Measurements from ENCODE around the gene FBXW2.

The FBXW2 gene

GRCh38 chr9:120780367-120780766 is 12.8 kb downstream of the FBXW2 start:
- Histone ChIP-seq H3K36me3 (ENCODE audit: control insufficient read depth, insufficient read depth, low read length) (no peaks in the 10 kb centered on the region), H3K4me3 (ENCODE audit: low read depth, low read length) (no peak overlapping the region), H3K9ac (no peak overlapping the region), H3K27ac (no peak overlapping the region), H2AFZ (no peak overlapping the region), H3K4me1 (no peaks in the 10 kb centered on the region), H3K79me2 (peaks cover 4% of the 10 kb centered on the region), H3K9me3 (ENCODE audit: control insufficient read depth, low read length) (no peaks in the 10 kb centered on the region), H3K4me2 (ENCODE audit: low read length) (no peak overlapping the region), H3K27me3 (ENCODE audit: control insufficient read depth, insufficient read depth, low read length) (no peaks in the 10 kb centered on the region)
- TF ChIP-seq CTCF (IDR thresholded peaks at IDR 0.05) = no peak

- no peak overlapping the region for H3K9ac ChIP-seq
- H3K27me3 ChIP-seq (ENCODE audit: control insufficient read depth, insufficient read depth, low read length) = no peaks in the 10 kb centered on the region
- no peaks in the 10 kb centered on the region for H3K36me3 ChIP-seq (ENCODE audit: control insufficient read depth, insufficient read depth, low read length)
- H2AFZ ChIP-seq = no peak overlapping the region
- H3K4me3 ChIP-seq (ENCODE audit: low read depth, low read length) = no peak overlapping the region
- peaks cover 4% of the 10 kb centered on the region for H3K79me2 ChIP-seq
- no peak overlapping the region for H3K27ac ChIP-seq
- no peaks in the 10 kb centered on the region for H3K4me1 ChIP-seq
- no peaks in the 10 kb centered on the region for H3K9me3 ChIP-seq (ENCODE audit: control insufficient read depth, low read length)
- TF ChIP-seq CTCF (IDR thresholded peaks at IDR 0.05) = no peak
- no peak overlapping the region for H3K4me2 ChIP-seq (ENCODE audit: low read length)
These were observed 14.0 kb downstream of the FBXW2 start for GRCh38 chr9:120779227-120779626.

- H3K9ac ChIP-seq = no peak overlapping the region
- H3K27ac ChIP-seq = no peak overlapping the region
- no peak overlapping the region for H2AFZ ChIP-seq
- H3K27me3 ChIP-seq (ENCODE audit: control insufficient read depth, insufficient read depth, low read length) = no peaks in the 10 kb centered on the region
- H3K4me3 ChIP-seq (ENCODE audit: low read depth, low read length) = no peak overlapping the region
- H3K9me3 ChIP-seq (ENCODE audit: control insufficient read depth, low read length) = no peaks in the 10 kb centered on the region
- H3K36me3 ChIP-seq (ENCODE audit: control insufficient read depth, insufficient read depth, low read length) = no peaks in the 10 kb centered on the region
- no peaks in the 10 kb centered on the region for H3K4me1 ChIP-seq
- no peak overlapping the region for H3K4me2 ChIP-seq (ENCODE audit: low read length)
- no peak for TF ChIP-seq CTCF (IDR thresholded peaks at IDR 0.05)
- H3K79me2 ChIP-seq = peaks cover 4% of the 10 kb centered on the region
These were observed 14.5 kb downstream of the FBXW2 start for GRCh38 chr9:120778758-120779157.

GRCh38 chr9:120777229-120777628 is 16.0 kb downstream of the FBXW2 start:
- Histone ChIP-seq H3K4me1 (no peaks in the 10 kb centered on the region), H3K79me2 (peaks cover 3% of the 10 kb centered on the region), H2AFZ (no peak overlapping the region), H3K27me3 (ENCODE audit: control insufficient read depth, insufficient read depth, low read length) (no peaks in the 10 kb centered on the region), H3K36me3 (ENCODE audit: control insufficient read depth, insufficient read depth, low read length) (no peaks in the 10 kb centered on the region), H3K9me3 (ENCODE audit: control insufficient read depth, low read length) (no peaks in the 10 kb centered on the region), H3K4me3 (ENCODE audit: low read depth, low read length) (no peak overlapping the region), H3K4me2 (ENCODE audit: low read length) (no peak overlapping the region), H3K9ac (no peak overlapping the region), H3K27ac (no peak overlapping the region)
- no peak for TF ChIP-seq CTCF (IDR thresholded peaks at IDR 0.05)

- Histone ChIP-seq H3K4me1 (no peaks in the 10 kb centered on the region), H3K36me3 (ENCODE audit: control insufficient read depth, insufficient read depth, low read length) (no peaks in the 10 kb centered on the region)
- no peak for TF ChIP-seq CTCF (IDR thresholded peaks at IDR 0.05)
These were observed 16.4 kb downstream of the FBXW2 start for GRCh38 chr9:120776788-120777187.

More at GRCh38 chr9:120776788-120777187, 16.4 kb downstream of the FBXW2 start:
- H3K27me3 ChIP-seq (ENCODE audit: control insufficient read depth, insufficient read depth, low read length) = no peaks in the 10 kb centered on the region
- no peak overlapping the region for H2AFZ ChIP-seq
- no peaks in the 10 kb centered on the region for H3K9me3 ChIP-seq (ENCODE audit: control insufficient read depth, low read length)
- H3K9ac ChIP-seq = no peak overlapping the region
- H3K79me2 ChIP-seq = no peaks in the 10 kb centered on the region
- H3K4me3 ChIP-seq (ENCODE audit: low read depth, low read length) = no peak overlapping the region
- H3K4me2 ChIP-seq (ENCODE audit: low read length) = no peak overlapping the region
- H3K27ac ChIP-seq = no peak overlapping the region

Measured in parathyroid adenoma (tissue), 2 donors.